ENCODE measurements around the gene CD47. TPM values are rescaled to one million over a fixed set of nuclear protein-coding genes. Genes with fewer than 3 reads are reported as not detected.
A peak's percentile ranks its signal among the peaks of the same experiment; 100 is the strongest.

Gene CD47
- total RNA-seq (2016; rRNA removed; fragmentation: Illumina TruSeq; extraction: Trizol) (3.1 and 6.5 TPM in 2 replicates), polyA plus RNA-seq (2011; rRNA removed) (2.5 and 3.3 TPM in 2 replicates), polyA minus RNA-seq (2011; rRNA and poly(A)+ RNA removed; ENCODE audit: low replicate concordance) (1.3 and 18.8 TPM in 2 replicates), Bru-seq, nascent RNA (percentile 31 among the genes with signal in this experiment), BruChase-seq, experiment 1, labeled RNA remaining after a 6-hour chase (percentile 35 among the genes with signal in this experiment), BruChase-seq, experiment 2, labeled RNA remaining after a 2-hour chase (percentile 30 among the genes with signal in this experiment)
- total RNA-seq (2016; cell fraction: cytosol; rRNA removed; fragmentation: Illumina TruSeq; extraction: Trizol; ENCODE audit: low read depth), result 1.3 and 2.9 TPM in 2 replicates
- 2.7 and 7.3 TPM in 2 replicates for total RNA-seq (2016; cell fraction: insoluble cytoplasmic fraction; rRNA removed; fragmentation: Illumina TruSeq; extraction: Trizol)
- total RNA-seq (2016; cell fraction: membrane; rRNA removed; fragmentation: Illumina TruSeq; extraction: Trizol), result 4.1 and 4.8 TPM in 2 replicates
- 6.2 and 7.8 TPM in 2 replicates for total RNA-seq (2016; cell fraction: nucleus; rRNA removed; fragmentation: Illumina TruSeq; extraction: Trizol)
- 1.7 and 2.7 TPM in 2 replicates for polyA plus RNA-seq (2011; cell fraction: cytosol; rRNA removed)
- polyA plus RNA-seq (2011; cell fraction: nucleus; rRNA removed), result 1.1 and 1.3 TPM in 2 replicates
- polyA plus RNA-seq (2012), result 1.1 and 1.8 TPM in 2 replicates
- polyA plus RNA-seq (2016; cell fraction: cytosol; fragmentation: Illumina TruSeq; extraction: Trizol; ENCODE audit: low read depth), result 2.0 and 2.2 TPM in 2 replicates
- polyA plus RNA-seq (2016; cell fraction: insoluble cytoplasmic fraction; fragmentation: Illumina TruSeq; extraction: Trizol; ENCODE audit: low read depth), result 2.8 and 3.0 TPM in 2 replicates
- polyA plus RNA-seq (2016; cell fraction: membrane; fragmentation: Illumina TruSeq; extraction: Trizol; ENCODE audit: low read depth), result 2.2 and 2.8 TPM in 2 replicates
- 5.7 and 10.7 TPM in 2 replicates for polyA plus RNA-seq (2016; cell fraction: nucleus; fragmentation: Illumina TruSeq; extraction: Trizol; ENCODE audit: insufficient read depth, low read depth)
- 1.5 and 1.6 TPM in 2 replicates for polyA minus RNA-seq (2011; cell fraction: cytosol; rRNA and poly(A)+ RNA removed)
- polyA minus RNA-seq (2011; cell fraction: nucleus; rRNA and poly(A)+ RNA removed), result 3.6 and 10.0 TPM in 2 replicates
- long read RNA-seq, experiment 1, full-length matches to known transcripts, result 5 of 5 reads
- long read RNA-seq, experiment 1, partial matches to known transcripts, result 0 of 5 reads
- long read RNA-seq, experiment 1, other reads (novel, unspliced or antisense), result 0 of 5 reads
- long read RNA-seq, experiment 2, full-length matches to known transcripts, result 6 of 10 reads
- long read RNA-seq, experiment 2, partial matches to known transcripts, result 3 of 10 reads
- long read RNA-seq, experiment 2, other reads (novel, unspliced or antisense), result 1 of 10 reads

- Histone ChIP-seq H3K4me3 (replicated peaks in 1 of 3; ENCODE audit: insufficient read depth in 1 of 3, low read depth in 2 of 3, low read length in 3 of 3) (peak within 1 kb of the TSS; percentile 54 to 79 (median 72)), H3K9ac (ENCODE audit: insufficient read depth, low read depth, low read length) (peak within 1 kb of the TSS; percentile 39; the same call in 1 of the 2 replicates), H2AFZ (ENCODE audit: low read length) (peak within 1 kb of the TSS; percentile 81), H3K4me1 (ENCODE audit: insufficient read depth, low read length) (peaks cover 9% of the 10 kb centered on the region), H3K9me3 (ENCODE audit: low read length) (no peaks in the 10 kb centered on the region), H3K79me2 (ENCODE audit: insufficient read depth, low read length) (no peaks in the 10 kb centered on the region), H3K27me3 (ENCODE audit: control insufficient read depth in 1 of 2, insufficient read depth in 2 of 2, low read length in 2 of 2) (peaks cover 0 to 11% of the 10 kb centered on the region in 2 experiments; a peak in 2 of 5 replicates), H3K27ac (ENCODE audit: extremely low read length, insufficient read depth, low read length) (no peak within 1 kb of the TSS), H4K20me1 (ENCODE audit: insufficient read depth, low read length) (no peaks in the 10 kb centered on the region), H3K36me3 (replicated peaks in 1 of 2; ENCODE audit: control insufficient read depth in 1 of 2, insufficient read depth in 2 of 2, low read length in 2 of 2) (no peaks in the 10 kb centered on the region), H3K4me2 (ENCODE audit: low read depth, low read length) (peak within 1 kb of the TSS; percentile 100)
- ChIA-PET CTCF (ENCODE audit: low intra/inter-chr PET ratio, low total read pairs) (no interaction called here), POLR2A (no interaction called here)
- no TSS peak for BruUV-seq (replicated peaks)
- FAIRE-seq (no peak), ATAC-seq (peak; percentile 89), DNase-seq (ENCODE audit: low spot score) (peak; percentile 41)
- in situ Hi-C loops (cut with HindIII; ENCODE audit: extremely low pct_ligation_motif_present, low pct_unique_long_range_greater_than_20kb) (no loop called here), intact Hi-C loops (cut with micrococcal nuclease; ENCODE audit: unreplicated experiment) (loop anchor here (2.0 to 10.0 kb wide), 2 partner anchors 36 to 384 kb away; no protein-coding TSS in a partner anchor)
- 88% methylated on average over 17 of the region's 106 CpGs for WGBS (ENCODE audit: low lambda C conversion rate)
- no peak for TF ChIP-seq ATF4 (CRISPR knock-in tag; IDR thresholded peaks at IDR 0.05)
- 0 out of 2 replicates have a peak, but pooled peaks have one; percentile 44 for TF ChIP-seq ZNF354B (CRISPR knock-in tag; IDR thresholded peaks at IDR 0.05)
- 0 out of 2 replicates have a peak, but pooled peaks have one; percentile 30 for TF ChIP-seq ZIK1 (CRISPR knock-in tag; IDR thresholded peaks at IDR 0.05; ENCODE audit: borderline replicate concordance, low read depth)
- 0 out of 2 replicates have a peak, but pooled peaks have one; percentile 62 for TF ChIP-seq MAZ (IDR thresholded peaks at IDR 0.05; ENCODE audit: borderline replicate concordance, low read depth, low read length)
- TF ChIP-seq MAZ (CRISPR knock-in tag; IDR thresholded peaks at IDR 0.05; ENCODE audit: low read depth), result peak; percentile 49
- peak; percentile 29; the same call in 1 of the 2 replicates for TF ChIP-seq HOXA3 (CRISPR knock-in tag; IDR thresholded peaks at IDR 0.05)
- peak; percentile 51; the same call in 1 of the 2 replicates for TF ChIP-seq ZBTB38 (CRISPR knock-in tag; IDR thresholded peaks at IDR 0.05)
- TF ChIP-seq REPIN1 (CRISPR knock-in tag; IDR thresholded peaks at IDR 0.05; ENCODE audit: borderline replicate concordance, low read depth), result no peak
- 0 out of 2 replicates have a peak, but pooled peaks have one; percentile 26 for TF ChIP-seq ZNF790 (CRISPR knock-in tag; IDR thresholded peaks at IDR 0.05; ENCODE audit: borderline replicate concordance)
- TF ChIP-seq TEF (CRISPR knock-in tag; IDR thresholded peaks at IDR 0.05), result no peak
Measured at GRCh38 chr3:108090701-108091497, at the start of gene CD47. CD47 (minus strand) TSS chr3:108091031; CDS start chr3:108090908, 123 bp downstream.
